ENCODE results near the gene SLC9A9. TPM values are rescaled to one million over a fixed set of nuclear protein-coding genes. Genes with fewer than 3 reads are reported as not detected.

SLC9A9 gene
- total and polyA plus RNA-seq, 2 of the 8 experiments (the other 6 are each of a cell fraction or from before 2014, with no cell fraction given), result 0.48 to 1.1 TPM

DNA sequence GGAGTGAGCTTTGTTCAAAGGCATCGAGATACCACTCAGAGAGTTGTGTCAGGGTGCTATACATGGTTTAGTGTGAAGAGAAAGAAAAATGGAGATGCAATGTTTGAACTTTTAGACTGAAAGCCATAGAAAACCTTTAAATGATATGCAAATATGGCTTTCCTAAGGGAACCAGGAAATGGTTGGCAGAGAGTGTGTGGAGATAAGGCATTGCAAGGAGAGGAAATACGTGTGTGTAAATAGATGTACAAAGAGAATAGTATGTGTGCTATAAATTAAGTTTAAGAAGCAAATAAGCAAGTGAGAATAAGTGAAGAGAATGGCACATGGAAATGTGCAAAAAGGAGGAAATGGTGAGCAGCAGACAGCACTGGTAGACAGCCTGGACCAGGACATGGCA lies 198.1 kb downstream of the SLC9A9 start:
- CTCF ChIA-PET (ENCODE audit: partially characterized antibody), result interaction anchor here (0.7 to 6.7 kb wide), 18 partner anchors 11 to 559 kb away, joined by 3 to 48 read pairs (median 4); no protein-coding TSS in a partner anchor
- H4K20me1 ChIP-seq (replicated peaks in 1 of 2; ENCODE audit: control insufficient read depth in 1 of 2, insufficient read depth in 2 of 2, low read length in 2 of 2), result no peaks in the 10 kb centered on the region
- no peak for TF ChIP-seq EGR1 (IDR thresholded peaks at IDR 0.05; ENCODE audit: borderline replicate concordance, low read depth, low read length)
- no peak for TF ChIP-seq HDAC2 (IDR thresholded peaks at IDR 0.05; ENCODE audit: borderline replicate concordance in 1 of 2, low read depth in 2 of 2, low read length in 2 of 2)
- no peak for TF ChIP-seq SIRT6 (IDR thresholded peaks at IDR 0.05; ENCODE audit: low read length)
- TF ChIP-seq RNF2 (IDR thresholded peaks at IDR 0.05; ENCODE audit: borderline replicate concordance, low read depth, low read length, missing control alignments, poor library complexity, severe bottlenecking), result no peak
- TF ChIP-seq CHD2 (IDR thresholded peaks at IDR 0.05; ENCODE audit: low read length), result no peak
- TF ChIP-seq SP2 (IDR thresholded peaks at IDR 0.05; ENCODE audit: low read length), result no peak
- no peak for TF ChIP-seq JUN (IDR thresholded peaks at IDR 0.05; ENCODE audit: low read depth, low read length)
- TF ChIP-seq TEAD4 (IDR thresholded peaks at IDR 0.05; ENCODE audit: low read depth, low read length), result no peak
- TF ChIP-seq HDAC6 (IDR thresholded peaks at IDR 0.05; ENCODE audit: low read depth, low read length), result no peak
- TF ChIP-seq SP1 (IDR thresholded peaks at IDR 0.05; ENCODE audit: low read depth, low read length), result no peak
- TF ChIP-seq CEBPB (IDR thresholded peaks at IDR 0.05; ENCODE audit: low read depth, low read length), result no peak
- no peak for TF ChIP-seq KDM4A (IDR thresholded peaks at IDR 0.05; ENCODE audit: low read depth, low read length, severe bottlenecking)
- no peak for TF ChIP-seq RXRA (IDR thresholded peaks at IDR 0.05; ENCODE audit: insufficient read depth, low read depth, low read length)
- no peak for TF ChIP-seq YY1 (IDR thresholded peaks at IDR 0.05; ENCODE audit: low read depth, low read length)
- no peak for TF ChIP-seq FOSL1 (IDR thresholded peaks at IDR 0.05; ENCODE audit: insufficient read depth, low read depth, low read length)
- no peak for TF ChIP-seq RFX5 (IDR thresholded peaks at IDR 0.05; ENCODE audit: borderline replicate concordance, low read depth, low read length)

More for the DNA sequence above, 198.1 kb downstream of the SLC9A9 start:
- no peak overlapping the region for H2BK15ac ChIP-seq (ENCODE audit: low read length)
- H2BK20ac ChIP-seq (ENCODE audit: low read length), result no peak overlapping the region
- no peak overlapping the region for H3K9ac ChIP-seq (replicated peaks in 1 of 4; ENCODE audit: extremely low read depth in 1 of 4, low read depth in 3 of 4, low read length in 3 of 4)
- H3K23me2 ChIP-seq (ENCODE audit: low read depth, low read length), result no peaks in the 10 kb centered on the region; the same call in 1 of the 2 replicates
- no peak overlapping the region for H4K8ac ChIP-seq (ENCODE audit: extremely low read depth, insufficient read depth, low read length)
- H3K27me3 ChIP-seq (replicated peaks in 1 of 4; ENCODE audit: control insufficient read depth in 3 of 4, extremely low read depth in 1 of 4, insufficient read depth in 3 of 4, low read length in 3 of 4), result peaks cover 0 to 1% (median 0%) of the 10 kb centered on the region in 4 experiments; a peak in 1 of 7 replicates
- POLR2A ChIA-PET (ENCODE audit: partially characterized antibody), result no interaction called here
- H2AFZ ChIP-seq (ENCODE audit: low read length), result no peak overlapping the region
- no peak overlapping the region for H3K56ac ChIP-seq (replicated peaks; ENCODE audit: insufficient read length, low read depth, low read length)
- H3K4ac ChIP-seq (replicated peaks; ENCODE audit: insufficient read length, low read depth, low read length), result no peak overlapping the region
- H2BK5ac ChIP-seq (ENCODE audit: low read depth, low read length), result no peak overlapping the region
- no peak overlapping the region for H3K18ac ChIP-seq (ENCODE audit: extremely low read depth, low read length)
- WGBS, 2 experiments (ENCODE audit: extremely low coverage in 1 of 2, insufficient coverage in 1 of 2, insufficient read length in 1 of 2, insufficient replicate concordance in 2 of 2, low coverage in 1 of 2, low lambda C conversion rate in 2 of 2, missing lambda C conversion rate in 1 of 2), result 97 to 100% methylated on average over 1 to 2 of the region's 2 CpGs
- H3K79me2 ChIP-seq (ENCODE audit: control insufficient read depth in 1 of 2, insufficient read depth in 2 of 2, low read length in 2 of 2), result no peaks in the 10 kb centered on the region
- H2AK5ac ChIP-seq (ENCODE audit: low read depth, low read length), result no peak overlapping the region
- H4K91ac ChIP-seq (replicated peaks; ENCODE audit: insufficient read length, low read length), result no peak overlapping the region
- no peaks in the 10 kb centered on the region; a peak in 1 of 7 replicates for H3K4me1 ChIP-seq (replicated peaks in 1 of 4; ENCODE audit: control insufficient read depth in 3 of 4, insufficient read depth in 4 of 4, low read length in 3 of 4)
- no peak overlapping the region for H3K4me2 ChIP-seq (ENCODE audit: insufficient read depth in 1 of 2, low read depth in 2 of 2, low read length in 2 of 2)
- no peak overlapping the region for H3K4me3 ChIP-seq (ENCODE audit: extremely low read depth in 1 of 4, insufficient read depth in 2 of 4, low read depth in 3 of 4, low read length in 4 of 4)
- no peak overlapping the region for H3K14ac ChIP-seq (ENCODE audit: insufficient read length)
- H3K23ac ChIP-seq (ENCODE audit: insufficient read length), result no peak overlapping the region
- DNase-seq (ENCODE audit: low read depth in 1 of 2, low spot score in 2 of 2) (no peak), FAIRE-seq (no peak)
- H3K9me3 ChIP-seq (ENCODE audit: insufficient read depth in 2 of 2, low read depth in 1 of 2, low read length in 1 of 2), result no peaks in the 10 kb centered on the region
- no peak overlapping the region for H2BK120ac ChIP-seq (replicated peaks; ENCODE audit: low read depth, low read length)
- no peaks in the 10 kb centered on the region for H3K79me1 ChIP-seq (ENCODE audit: low read depth, low read length)
- H2BK12ac ChIP-seq (ENCODE audit: low read depth, low read length), result no peak overlapping the region
- no peak overlapping the region for H4K5ac ChIP-seq (ENCODE audit: insufficient read length, low read depth, low read length)
- no peaks in the 10 kb centered on the region for H3K36me3 ChIP-seq (ENCODE audit: control insufficient read depth in 2 of 4, insufficient read depth in 4 of 4, low read length in 3 of 4)
- no peak overlapping the region for H3K27ac ChIP-seq (ENCODE audit: low read depth, low read length)
